H9 (cell line): Measurements from ENCODE around the gene KCNH1. TPM values are rescaled to one million over a fixed set of nuclear protein-coding genes. Genes with fewer than 3 reads are reported as not detected.
"Not testable (repeated sequence)": the region's sequence is repeated elsewhere in the genome, so short reads cannot be mapped to it uniquely, and the experiment has no call there.

Source experiments
- DNase-seq: peaks from one replicate; pipeline ENCODE4 v3.0.0-alpha.2; 2017
- H2AFZ ChIP-seq: one replicate; pipeline ENCODE4 v1.6.1; 2013; ENCODE audit warnings: mild to moderate bottlenecking, low read length, control low read depth, moderate library complexity
- H2AK5ac ChIP-seq: 2 replicates; pipeline ENCODE4 v1.6.1; 2013; ENCODE audit warnings: low read length, control low read depth, mixed read lengths; ENCODE audit not compliant: insufficient read length
- H2BK120ac ChIP-seq: one replicate; pipeline ENCODE4 v1.6.1; 2013; ENCODE audit warnings: low read depth, mild to moderate bottlenecking, low read length, control low read depth, inconsistent platforms; ENCODE audit not compliant: poor library complexity, severe bottlenecking
- H2BK12ac ChIP-seq: 2 replicates; pipeline ENCODE4 v1.6.1; 2013; ENCODE audit warnings: low read length, control low read depth, mixed read lengths, low read depth; ENCODE audit not compliant: insufficient read length
- H2BK15ac ChIP-seq: 2 replicates; pipeline ENCODE4 v1.6.1; 2013; ENCODE audit warnings: low read depth, low read length, control low read depth
- H2BK20ac ChIP-seq: one replicate; pipeline ENCODE4 v1.6.1; 2013; ENCODE audit warnings: low read depth, mild to moderate bottlenecking, low read length, control low read depth, inconsistent platforms; ENCODE audit not compliant: poor library complexity, severe bottlenecking
- H2BK5ac ChIP-seq: 2 replicates; pipeline ENCODE4 v1.6.1; 2013; ENCODE audit warnings: low read length, control low read depth, mixed read lengths; ENCODE audit not compliant: insufficient read length
- H3K14ac ChIP-seq: 2 replicates; pipeline ENCODE4 v1.6.1; 2013; ENCODE audit warnings: low read length, control low read depth; ENCODE audit not compliant: insufficient read depth
- H3K18ac ChIP-seq: 2 replicates; pipeline ENCODE4 v1.6.1; 2013; ENCODE audit warnings: low read depth, mild to moderate bottlenecking, mixed read lengths, low read length, control low read depth; ENCODE audit not compliant: insufficient read length
- H3K23ac ChIP-seq: 2 replicates; pipeline ENCODE4 v1.6.1; 2013; ENCODE audit warnings: low read length, control low read depth, mixed read lengths, low read depth; ENCODE audit not compliant: insufficient read length
- H3K23me2 ChIP-seq: 2 replicates; pipeline ENCODE4 v1.6.1; 2013; ENCODE audit warnings: low read depth, mild to moderate bottlenecking, mixed read lengths, low read length, control low read depth; ENCODE audit not compliant: insufficient read length, poor library complexity, severe bottlenecking
- H3K27ac ChIP-seq: 2 replicates; pipeline ENCODE4 v1.5.1; 2013; ENCODE audit warnings: low read length, control low read depth, mixed read lengths, low read depth; ENCODE audit not compliant: insufficient read length
- H3K27me3 ChIP-seq: 2 replicates; pipeline ENCODE4 v1.6.1; 2013; ENCODE audit warnings: low read length, control low read depth, inconsistent platforms; ENCODE audit not compliant: insufficient read depth
- H3K4ac ChIP-seq: 2 replicates; pipeline ENCODE4 v1.6.1; 2013; ENCODE audit warnings: low read depth, mild to moderate bottlenecking, control low read depth, inconsistent platforms, low read length, moderate library complexity
- H3K4me1 ChIP-seq: 2 replicates; pipeline ENCODE4 v1.6.1; 2013; ENCODE audit warnings: low read length, control low read depth, inconsistent platforms; ENCODE audit not compliant: insufficient read depth
- H3K4me2 ChIP-seq: 2 replicates; pipeline ENCODE4 v1.6.1; 2013; ENCODE audit warnings: low read length, control low read depth, mixed read lengths; ENCODE audit not compliant: insufficient read length, insufficient read depth
- H3K56ac ChIP-seq: 2 replicates; pipeline ENCODE4 v1.6.1; 2013; ENCODE audit warnings: low read depth, mild to moderate bottlenecking, mixed read lengths, low read length, control low read depth; ENCODE audit not compliant: insufficient read length
- H3K79me1 ChIP-seq: 2 replicates; pipeline ENCODE4 v1.6.1; 2013; ENCODE audit warnings: low read depth, mild to moderate bottlenecking, moderate library complexity, low read length, control low read depth, inconsistent platforms; ENCODE audit not compliant: insufficient read depth, poor library complexity, severe bottlenecking
- H3K79me2 ChIP-seq: 2 replicates; pipeline ENCODE4 v1.6.1; 2013; ENCODE audit warnings: low read length, control low read depth, inconsistent platforms; ENCODE audit not compliant: insufficient read depth
- H3K9ac ChIP-seq: 2 replicates; pipeline ENCODE4 v1.6.1; 2013; ENCODE audit warnings: low read length, control low read depth, mixed read lengths; ENCODE audit not compliant: insufficient read length; ENCODE audit errors: extremely low read depth
- H3K9me3 ChIP-seq: one replicate; pipeline ENCODE4 v1.6.1; 2013; ENCODE audit warnings: low read depth, low read length, inconsistent platforms; ENCODE audit not compliant: control insufficient read depth
- H3T11ph ChIP-seq: one replicate; pipeline ENCODE4 v1.6.1; 2013; ENCODE audit warnings: mild to moderate bottlenecking, low read length, control low read depth, inconsistent platforms
- H4K20me1 ChIP-seq: one replicate; pipeline ENCODE4 v1.6.1; 2013; ENCODE audit not compliant: control insufficient read depth, insufficient read length, insufficient read depth
- H4K5ac ChIP-seq: 2 replicates; pipeline ENCODE4 v1.6.1; 2013; ENCODE audit warnings: low read depth, mild to moderate bottlenecking, mixed read lengths, low read length, control low read depth; ENCODE audit not compliant: insufficient read length
- H4K8ac ChIP-seq: replicated peaks from 2 replicates; pipeline ENCODE4 v1.6.1; 2013; ENCODE audit warnings: low read length, control low read depth, mixed read lengths, low read depth; ENCODE audit not compliant: insufficient read length
- H4K91ac ChIP-seq: 2 replicates; pipeline ENCODE4 v1.6.1; 2013; ENCODE audit warnings: low read depth, mild to moderate bottlenecking, moderate library complexity, mixed read lengths, low read length, control low read depth; ENCODE audit not compliant: insufficient read length
- H3K27ac Mint-ChIP-seq, 3 experiments: 2 replicates in 2 of 3; 3 replicates in 1 of 3; pipeline ENCODE4 v1.8.0; 2020 to 2021; ENCODE audit warnings: mixed read lengths in 3 of 3, mild to moderate bottlenecking in 1 of 3, moderate library complexity in 1 of 3
- H3K27me3 Mint-ChIP-seq: 2 replicates; pipeline ENCODE4 v1.8.0; 2021; ENCODE audit warnings: low read depth, mild to moderate bottlenecking, moderate library complexity, mixed read lengths
- H3K36me3 Mint-ChIP-seq, 3 experiments: 2 replicates in 2 of 3; 3 replicates in 1 of 3; pipeline ENCODE4 v1.8.0; 2020 to 2021; ENCODE audit warnings: low read depth in 3 of 3, mixed read lengths in 3 of 3; ENCODE audit not compliant: insufficient read depth in 1 of 3
- H3K4me1 Mint-ChIP-seq, 2 experiments: 2 replicates each; pipeline ENCODE4 v1.8.0; 2020; ENCODE audit warnings: mixed read lengths in 2 of 2
- H3K4me3 Mint-ChIP-seq, 2 experiments: 2 replicates in 1 of 2; 3 replicates in 1 of 2; pipeline ENCODE4 v1.8.0; 2020 to 2021; ENCODE audit warnings: mild to moderate bottlenecking in 2 of 2, mixed read lengths in 2 of 2, moderate library complexity in 1 of 2
- H3K9me3 Mint-ChIP-seq, 2 experiments: 2 replicates in 1 of 2; 3 replicates in 1 of 2; pipeline ENCODE4 v1.8.0; 2020; ENCODE audit warnings: mild to moderate bottlenecking in 2 of 2, mixed read lengths in 2 of 2, moderate library complexity in 1 of 2
- CTCF ChIP-seq: fragments of 200-600 bp; sonication (generic); conservative IDR thresholded peaks from 3 replicates; pipeline ENCODE4 v1.8.0; 2021; ENCODE audit warnings: antibody characterized with exemption, mild to moderate bottlenecking
- WGBS: extraction: QIAGEN DNeasy Blood & Tissue Kit; methylation state at CpG from one replicate; pipeline ENCODE4 v1.1.7; 2013; ENCODE audit warnings: missing lambda C conversion rate, low lambda C conversion rate, mixed read lengths; ENCODE audit not compliant: insufficient read length; ENCODE audit errors: extremely low coverage; 5-methylcytosine and 5-hydroxymethylcytosine counted together
- total RNA-seq: library from RNA; stranded (reverse); gene quantifications from 2 replicates; pipeline ENCODE4 v1.2.1, GENCODE V29; 2021

KCNH1 gene
- total RNA-seq, 1 experiment from 2014 or later: 0.11 TPM

GRCh38 chr1:211007830-211008229, 126.1 kb downstream of the KCNH1 start:
- Histone ChIP-seq H4K20me1 (no peaks in the 10 kb centered on the region), H3K9me3 (no peaks in the 10 kb centered on the region), H3K79me2 (no peaks in the 10 kb centered on the region), H3K14ac (no peak overlapping the region), H4K91ac (no peak overlapping the region), H3K27me3 (no peaks in the 10 kb centered on the region; the same call in 1 of the 2 replicates), H3K9ac (no peak overlapping the region), H3T11ph (no peak overlapping the region), H3K4me2 (no peak overlapping the region), H2BK5ac (no peak overlapping the region), H4K5ac (no peak overlapping the region), H2BK20ac (no peak overlapping the region), H3K4ac (no peak overlapping the region), H3K23me2 (no peaks in the 10 kb centered on the region), H2AFZ (no peak overlapping the region), H2BK12ac (no peak overlapping the region), H3K18ac (no peak overlapping the region), H3K4me1 (no peaks in the 10 kb centered on the region), H2BK120ac (no peak overlapping the region), H3K56ac (no peak overlapping the region), H4K8ac (no peak overlapping the region), H3K23ac (no peak overlapping the region), H3K27ac (no peak overlapping the region), H2BK15ac (no peak overlapping the region), H3K79me1 (no peaks in the 10 kb centered on the region), H2AK5ac (no peak overlapping the region)
- Mint-ChIP-seq H3K27me3 (peaks cover 4% of the 10 kb centered on the region), H3K4me3 (no peak overlapping the region), H3K4me1 (no peaks in the 10 kb centered on the region), H3K27ac (no peak overlapping the region), H3K36me3 (no peaks in the 10 kb centered on the region), H3K9me3 (no peaks in the 10 kb centered on the region)
- no peak for TF ChIP-seq CTCF
- DNase-seq: no peak
- no CpG with 5 or more reads among the region's 1 CpG for WGBS

GRCh38 chr1:210995931-210996330, 138.0 kb downstream of the KCNH1 start:
- Mint-ChIP-seq H3K9me3 (peaks cover 42 to 45% of the 10 kb centered on the region in 2 experiments), H3K36me3 (peaks cover 11 to 18% (median 13%) of the 10 kb centered on the region in 3 experiments)
- H2BK120ac ChIP-seq, H4K5ac ChIP-seq, H3K14ac ChIP-seq, H2AK5ac ChIP-seq, H3T11ph ChIP-seq, H2AFZ ChIP-seq, H2BK5ac ChIP-seq, H3K9me3 ChIP-seq, H3K27me3 Mint-ChIP-seq, H3K4me2 ChIP-seq, H3K27ac Mint-ChIP-seq, H3K4ac ChIP-seq, H4K91ac ChIP-seq, H4K8ac ChIP-seq, H3K18ac ChIP-seq, H3K27me3 ChIP-seq, H3K4me3 Mint-ChIP-seq, H3K23ac ChIP-seq, H3K4me1 Mint-ChIP-seq, H3K27ac ChIP-seq, H2BK15ac ChIP-seq, H3K4me1 ChIP-seq, H2BK12ac ChIP-seq, H3K79me1 ChIP-seq, H4K20me1 ChIP-seq, DNase-seq, H3K79me2 ChIP-seq, H3K9ac ChIP-seq, H2BK20ac ChIP-seq, H3K56ac ChIP-seq, H3K23me2 ChIP-seq: not testable (repeated sequence)
- no CpG with 5 or more reads among the region's 13 CpGs for WGBS
